ENCODE results near the gene DLX2. TPM values are rescaled to one million over a fixed set of nuclear protein-coding genes. Genes with fewer than 3 reads are reported as not detected.

DLX2 gene
- total RNA-seq, 1 donor from 2014 or later: 21.1 TPM

GRCh38 chr2:172106108-172106961, 3.6 kb upstream of the DLX2 start:
- Mint-ChIP-seq H3K4me1 (peaks cover 39% of the 10 kb centered on the region), H3K27ac (ENCODE audit: unreplicated experiment) (no peak overlapping the region), H3K27me3 (ENCODE audit: low read depth) (peaks cover 80% of the 10 kb centered on the region), H3K4me3 (peak overlapping the region; percentile 86), H3K36me3 (ENCODE audit: low read depth) (no peaks in the 10 kb centered on the region), H3K9me3 (no peaks in the 10 kb centered on the region)
- peak; percentile 62 for DNase-seq (ENCODE audit: low read depth, low spot score)
- TF ChIP-seq CTCF (conservative IDR thresholded peaks at IDR 0.05): peak; percentile 65

GRCh38 chr2:172105471-172106107, 2.9 kb upstream of the DLX2 start:
- no peak for DNase-seq (ENCODE audit: low read depth, low spot score)
- no peaks in the 10 kb centered on the region for H3K36me3 Mint-ChIP-seq (ENCODE audit: low read depth)

DNA sequence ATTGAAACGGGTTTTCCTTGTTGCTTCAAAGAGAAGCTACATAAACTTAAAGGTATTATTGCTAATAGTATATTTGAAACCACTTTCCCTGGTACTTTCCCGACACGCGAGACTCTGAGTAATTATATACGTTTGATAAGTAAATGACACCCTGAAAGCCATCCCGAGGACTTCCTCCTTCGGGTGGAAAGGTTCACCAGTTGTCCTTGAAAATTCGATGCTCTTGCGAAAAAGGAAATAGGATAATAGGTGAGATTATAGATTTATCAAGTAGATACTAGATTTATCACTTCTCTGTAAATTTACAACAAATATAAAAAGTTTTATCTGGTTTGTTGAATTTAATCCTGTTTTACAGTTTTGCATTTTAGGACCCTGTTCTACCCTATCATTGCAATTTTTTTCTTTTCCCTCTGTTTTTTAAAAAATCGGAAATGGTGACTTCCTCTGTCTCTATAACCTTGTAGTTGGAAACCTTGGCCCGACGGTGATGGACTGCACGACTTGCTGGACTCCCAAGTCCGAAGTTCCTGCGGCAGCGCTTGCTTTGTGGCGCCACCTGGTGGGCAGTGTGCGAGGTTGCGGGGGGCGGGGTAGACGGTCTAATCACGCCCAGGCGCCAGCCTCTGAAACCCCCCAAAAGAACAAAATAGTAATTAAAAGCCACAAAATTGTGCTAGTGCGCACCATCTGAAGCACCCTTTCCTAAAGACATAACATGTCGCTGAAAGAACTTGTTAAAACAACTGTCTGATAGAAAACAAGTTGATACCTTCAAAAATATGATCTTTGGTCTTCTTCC, 972 bp upstream of the DLX2 start:
- TF ChIP-seq CTCF (conservative IDR thresholded peaks at IDR 0.05): peak; percentile 95
- Mint-ChIP-seq H3K9me3 (no peaks in the 10 kb centered on the region), H3K4me1 (peaks cover 40% of the 10 kb centered on the region), H3K27me3 (ENCODE audit: low read depth) (peaks cover 97% of the 10 kb centered on the region), H3K27ac (ENCODE audit: unreplicated experiment) (no peak overlapping the region), H3K4me3 (peak overlapping the region; percentile 90), H3K36me3 (ENCODE audit: low read depth) (peaks cover 1% of the 10 kb centered on the region)
- DNase-seq (ENCODE audit: low read depth, low spot score): peak; percentile 98

More at GRCh38 chr2:172105471-172106107, 2.9 kb upstream of the DLX2 start:
- H3K9me3 Mint-ChIP-seq: no peaks in the 10 kb centered on the region
- peak overlapping the region; percentile 86 for H3K4me3 Mint-ChIP-seq
- H3K27me3 Mint-ChIP-seq (ENCODE audit: low read depth): peaks cover 88% of the 10 kb centered on the region
- H3K27ac Mint-ChIP-seq (ENCODE audit: unreplicated experiment): no peak overlapping the region
- no peak for TF ChIP-seq CTCF (conservative IDR thresholded peaks at IDR 0.05)
- H3K4me1 Mint-ChIP-seq: peaks cover 39% of the 10 kb centered on the region

GRCh38 chr2:172101821-172102390, 794 bp downstream of the DLX2 start:
- Mint-ChIP-seq H3K27me3 (ENCODE audit: low read depth) (peaks cover 97% of the 10 kb centered on the region), H3K4me1 (peaks cover 48% of the 10 kb centered on the region), H3K27ac (ENCODE audit: unreplicated experiment) (peak overlapping the region; percentile 77), H3K36me3 (ENCODE audit: low read depth) (peaks cover 4% of the 10 kb centered on the region), H3K9me3 (no peaks in the 10 kb centered on the region), H3K4me3 (peak overlapping the region; percentile 90)
- no peak for TF ChIP-seq CTCF (conservative IDR thresholded peaks at IDR 0.05)
- peak; percentile 16 for DNase-seq (ENCODE audit: low read depth, low spot score)
